Activated T-cell treated with anti-CD3 and anti-CD28 coated beads, Interleukin-2, amount 50 U/mL, for 4 hours (primary cell): Measurements from ENCODE around the gene SEC16A. TPM values are rescaled to one million over a fixed set of nuclear protein-coding genes. Genes with fewer than 3 reads are reported as not detected.

Source experiments
- ATAC-seq, 2 donors: fragments of 200-7000 bp; cut with Tn5 transposase; one replicate each; pipeline ENCODE4 v1.10.0; 2021
- DNase-seq: peaks from one replicate; pipeline ENCODE4 v3.0.0-alpha.2; 2020
- H3K27me3 Mint-ChIP-seq: one replicate; pipeline ENCODE4 v1.8.0; 2021; ENCODE audit warnings: low read depth, mixed read lengths
- H3K36me3 Mint-ChIP-seq: one replicate; pipeline ENCODE4 v1.8.0; 2022; ENCODE audit warnings: mixed read lengths; ENCODE audit not compliant: insufficient read depth
- H3K4me1 Mint-ChIP-seq: one replicate; pipeline ENCODE4 v1.8.0; 2021; ENCODE audit warnings: low read depth, mixed read lengths
- H3K4me3 Mint-ChIP-seq: one replicate; pipeline ENCODE4 v1.8.0; 2021; ENCODE audit warnings: mild to moderate bottlenecking, moderate library complexity, mixed read lengths
- H3K9me3 Mint-ChIP-seq: one replicate; pipeline ENCODE4 v1.8.0; 2021; ENCODE audit warnings: mixed read lengths
- total RNA-seq, 3 donors: library from RNA; stranded (reverse); gene quantifications; one replicate each; pipeline ENCODE4 v1.2.1, GENCODE V29; 2021

The SEC16A gene
- total RNA-seq, 3 donors from 2014 or later = 76.6 to 84.0 (median 78.9) TPM

GRCh38 chr9:136502196-136502595 is 19.4 kb upstream of the SEC16A start:
- ATAC-seq = no peak
- H3K9me3 Mint-ChIP-seq = no peaks in the 10 kb centered on the region
- no peak overlapping the region for H3K4me3 Mint-ChIP-seq
- H3K4me1 Mint-ChIP-seq = no peaks in the 10 kb centered on the region
- no peaks in the 10 kb centered on the region for H3K27me3 Mint-ChIP-seq
- peaks cover 14% of the 10 kb centered on the region for H3K36me3 Mint-ChIP-seq
- DNase-seq = no peak

- H3K9me3 Mint-ChIP-seq = no peaks in the 10 kb centered on the region
These were observed 18.8 kb upstream of the SEC16A start for GRCh38 chr9:136501686-136502085.

GRCh38 chr9:136499935-136500910 is 17.4 kb upstream of the SEC16A start:
- ATAC-seq = no peak
- Mint-ChIP-seq H3K4me1 (no peaks in the 10 kb centered on the region), H3K4me3 (no peak overlapping the region), H3K27me3 (no peaks in the 10 kb centered on the region), H3K9me3 (no peaks in the 10 kb centered on the region), H3K36me3 (peaks cover 13% of the 10 kb centered on the region)
- DNase-seq = no peak

More at GRCh38 chr9:136501686-136502085, 18.8 kb upstream of the SEC16A start:
- ATAC-seq = no peak
- no peak for DNase-seq
- H3K4me1 Mint-ChIP-seq = no peaks in the 10 kb centered on the region
- no peak overlapping the region for H3K4me3 Mint-ChIP-seq
- no peaks in the 10 kb centered on the region for H3K27me3 Mint-ChIP-seq
- H3K36me3 Mint-ChIP-seq = peaks cover 14% of the 10 kb centered on the region

- no peak overlapping the region for H3K4me3 Mint-ChIP-seq
- no peaks in the 10 kb centered on the region for H3K27me3 Mint-ChIP-seq
- no peaks in the 10 kb centered on the region for H3K4me1 Mint-ChIP-seq
- peaks cover 13% of the 10 kb centered on the region for H3K36me3 Mint-ChIP-seq
- ATAC-seq (no peak), DNase-seq (no peak)
- no peaks in the 10 kb centered on the region for H3K9me3 Mint-ChIP-seq
These were observed 16.5 kb upstream of the SEC16A start for GRCh38 chr9:136499071-136499934.

- Mint-ChIP-seq H3K36me3 (peaks cover 13% of the 10 kb centered on the region), H3K27me3 (no peaks in the 10 kb centered on the region), H3K4me1 (no peaks in the 10 kb centered on the region), H3K4me3 (no peak overlapping the region), H3K9me3 (no peaks in the 10 kb centered on the region)
- no peak for DNase-seq
- no peak for ATAC-seq
These were observed 15.3 kb upstream of the SEC16A start for GRCh38 chr9:136497916-136498695.

GRCh38 chr9:136496801-136497620 is 14.2 kb upstream of the SEC16A start:
- Mint-ChIP-seq H3K4me1 (no peaks in the 10 kb centered on the region), H3K9me3 (no peaks in the 10 kb centered on the region), H3K27me3 (no peaks in the 10 kb centered on the region), H3K36me3 (peaks cover 9% of the 10 kb centered on the region), H3K4me3 (no peak overlapping the region)
- DNase-seq (no peak), ATAC-seq (no peak)

GRCh38 chr9:136496181-136496580 is 13.3 kb upstream of the SEC16A start:
- H3K4me1 Mint-ChIP-seq = no peaks in the 10 kb centered on the region
- H3K36me3 Mint-ChIP-seq = peaks cover 8% of the 10 kb centered on the region
- H3K4me3 Mint-ChIP-seq = no peak overlapping the region
- no peaks in the 10 kb centered on the region for H3K27me3 Mint-ChIP-seq
- H3K9me3 Mint-ChIP-seq = no peaks in the 10 kb centered on the region
- DNase-seq = no peak
- ATAC-seq = no peak

GRCh38 chr9:136495238-136495800 is 12.5 kb upstream of the SEC16A start:
- DNase-seq = no peak
- Mint-ChIP-seq H3K9me3 (no peaks in the 10 kb centered on the region), H3K4me1 (no peaks in the 10 kb centered on the region), H3K36me3 (peaks cover 8% of the 10 kb centered on the region), H3K4me3 (no peak overlapping the region), H3K27me3 (no peaks in the 10 kb centered on the region)
- no peak for ATAC-seq

GRCh38 chr9:136494531-136495215 is 11.8 kb upstream of the SEC16A start:
- Mint-ChIP-seq H3K27me3 (no peaks in the 10 kb centered on the region), H3K36me3 (peaks cover 6% of the 10 kb centered on the region), H3K4me1 (no peaks in the 10 kb centered on the region), H3K9me3 (no peaks in the 10 kb centered on the region), H3K4me3 (no peak overlapping the region)
- DNase-seq = no peak
- no peak for ATAC-seq

- ATAC-seq (no peak), DNase-seq (no peak)
- H3K27me3 Mint-ChIP-seq = no peaks in the 10 kb centered on the region
- no peaks in the 10 kb centered on the region for H3K4me1 Mint-ChIP-seq
- peaks cover 6% of the 10 kb centered on the region for H3K36me3 Mint-ChIP-seq
- no peaks in the 10 kb centered on the region for H3K9me3 Mint-ChIP-seq
- H3K4me3 Mint-ChIP-seq = no peak overlapping the region
These were observed 11.2 kb upstream of the SEC16A start for GRCh38 chr9:136494012-136494411.

GRCh38 chr9:136493567-136493971 is 10.7 kb upstream of the SEC16A start:
- ATAC-seq = no peak
- no peaks in the 10 kb centered on the region for H3K27me3 Mint-ChIP-seq
- H3K36me3 Mint-ChIP-seq = peaks cover 2% of the 10 kb centered on the region

GRCh38 chr9:136492978-136493522 is 10.2 kb upstream of the SEC16A start:
- Mint-ChIP-seq H3K4me3 (no peak overlapping the region), H3K27me3 (no peaks in the 10 kb centered on the region), H3K9me3 (no peaks in the 10 kb centered on the region), H3K4me1 (no peaks in the 10 kb centered on the region), H3K36me3 (peaks cover 2% of the 10 kb centered on the region)
- DNase-seq = no peak
- ATAC-seq = no peak

More at GRCh38 chr9:136493567-136493971, 10.7 kb upstream of the SEC16A start:
- DNase-seq = no peak
- H3K9me3 Mint-ChIP-seq = no peaks in the 10 kb centered on the region
- no peaks in the 10 kb centered on the region for H3K4me1 Mint-ChIP-seq
- no peak overlapping the region for H3K4me3 Mint-ChIP-seq
